RWPE2 (cell line): ENCODE measurements around the gene TBCB.

ENCODE experiments used
- ATAC-seq: fragments of 200-7000 bp; cut with Tn5 transposase; 3 replicates; pipeline ENCODE4 v1.9.1; 2021; ENCODE audit warnings: low read depth
- DNase-seq: peaks from one replicate; pipeline ENCODE4 v3.0.0-alpha.2; 2020; ENCODE audit warnings: low spot score
- H3K27ac ChIP-seq: fragments of 450-650 bp; 2 replicates; pipeline ENCODE4 v1.5.1; 2017; ENCODE audit warnings: mild to moderate bottlenecking; ENCODE audit not compliant: poor library complexity, severe bottlenecking
- H3K27me3 ChIP-seq: fragments of 250-450 bp; sonication (Bioruptor Pico); 2 replicates; pipeline ENCODE4 v1.5.1; 2021; ENCODE audit warnings: mild to moderate bottlenecking, moderate library complexity; ENCODE audit not compliant: insufficient read depth, poor library complexity, severe bottlenecking
- H3K36me3 ChIP-seq: fragments of 250-450 bp; sonication (Bioruptor Pico); 2 replicates; pipeline ENCODE4 v1.5.1; 2020; ENCODE audit warnings: low read depth, mild to moderate bottlenecking, moderate library complexity
- H3K4me1 ChIP-seq: fragments of 250-450 bp; sonication (Bioruptor Pico); 2 replicates; pipeline ENCODE4 v1.5.1; 2021; ENCODE audit warnings: mild to moderate bottlenecking, moderate library complexity; ENCODE audit not compliant: insufficient read depth, poor library complexity, severe bottlenecking
- H3K4me3 ChIP-seq: fragments of 250-450 bp; sonication (Bioruptor Pico); 2 replicates; pipeline ENCODE4 v1.5.1; 2021; ENCODE audit warnings: mild to moderate bottlenecking, moderate library complexity; ENCODE audit not compliant: severe bottlenecking
- H3K9me3 ChIP-seq: fragments of 250-450 bp; sonication (Bioruptor Pico); 2 replicates; pipeline ENCODE4 v1.5.1; 2021; ENCODE audit warnings: mild to moderate bottlenecking, moderate library complexity; ENCODE audit not compliant: severe bottlenecking
- CTCF ChIP-seq: fragments of 450-650 bp; IDR thresholded peaks from one replicate; pipeline ENCODE4 v1.5.1; 2017; ENCODE audit warnings: mild to moderate bottlenecking, moderate library complexity; ENCODE audit not compliant: poor library complexity, severe bottlenecking

Gene TBCB

GRCh38 chr19:36113894-36114720 is 1.2 kb upstream of the TBCB start:
- Histone ChIP-seq H3K4me3 (peak overlapping the region; percentile 63), H3K27me3 (no peaks in the 10 kb centered on the region), H3K36me3 (peaks cover 35% of the 10 kb centered on the region), H3K9me3 (no peaks in the 10 kb centered on the region), H3K4me1 (no peaks in the 10 kb centered on the region), H3K27ac (peak overlapping the region; percentile 66)
- no peak for ATAC-seq
- no peak for DNase-seq
- peak; percentile 17 for TF ChIP-seq CTCF

GRCh38 chr19:36114721-36115452 is 381 bp upstream of the TBCB start, which contains the start of gene POLR2I:
TSS of gene POLR2I (minus strand) at chr19:36114875. CDS start at chr19:36114856, 19 bp downstream.
- Histone ChIP-seq H3K27ac (peak within 1 kb of the TSS; percentile 66), H3K9me3 (no peaks in the 10 kb centered on the region), H3K36me3 (peaks cover 38% of the 10 kb centered on the region), H3K27me3 (no peaks in the 10 kb centered on the region), H3K4me1 (no peaks in the 10 kb centered on the region), H3K4me3 (peak within 1 kb of the TSS; percentile 63)
- TF ChIP-seq CTCF, result no peak
- DNase-seq, result peak; percentile 100
- peak; percentile 97 for ATAC-seq

GRCh38 chr19:36116344-36116637 is 1.0 kb downstream of the TBCB start:
- H3K36me3 ChIP-seq, result peaks cover 38% of the 10 kb centered on the region
- no peaks in the 10 kb centered on the region for H3K4me1 ChIP-seq
- DNase-seq, result no peak
- no peaks in the 10 kb centered on the region for H3K27me3 ChIP-seq
- peak overlapping the region; percentile 66 for H3K27ac ChIP-seq
- ATAC-seq, result no peak
- TF ChIP-seq CTCF, result no peak
- H3K9me3 ChIP-seq, result no peaks in the 10 kb centered on the region
- peak overlapping the region; percentile 63 for H3K4me3 ChIP-seq

DNA sequence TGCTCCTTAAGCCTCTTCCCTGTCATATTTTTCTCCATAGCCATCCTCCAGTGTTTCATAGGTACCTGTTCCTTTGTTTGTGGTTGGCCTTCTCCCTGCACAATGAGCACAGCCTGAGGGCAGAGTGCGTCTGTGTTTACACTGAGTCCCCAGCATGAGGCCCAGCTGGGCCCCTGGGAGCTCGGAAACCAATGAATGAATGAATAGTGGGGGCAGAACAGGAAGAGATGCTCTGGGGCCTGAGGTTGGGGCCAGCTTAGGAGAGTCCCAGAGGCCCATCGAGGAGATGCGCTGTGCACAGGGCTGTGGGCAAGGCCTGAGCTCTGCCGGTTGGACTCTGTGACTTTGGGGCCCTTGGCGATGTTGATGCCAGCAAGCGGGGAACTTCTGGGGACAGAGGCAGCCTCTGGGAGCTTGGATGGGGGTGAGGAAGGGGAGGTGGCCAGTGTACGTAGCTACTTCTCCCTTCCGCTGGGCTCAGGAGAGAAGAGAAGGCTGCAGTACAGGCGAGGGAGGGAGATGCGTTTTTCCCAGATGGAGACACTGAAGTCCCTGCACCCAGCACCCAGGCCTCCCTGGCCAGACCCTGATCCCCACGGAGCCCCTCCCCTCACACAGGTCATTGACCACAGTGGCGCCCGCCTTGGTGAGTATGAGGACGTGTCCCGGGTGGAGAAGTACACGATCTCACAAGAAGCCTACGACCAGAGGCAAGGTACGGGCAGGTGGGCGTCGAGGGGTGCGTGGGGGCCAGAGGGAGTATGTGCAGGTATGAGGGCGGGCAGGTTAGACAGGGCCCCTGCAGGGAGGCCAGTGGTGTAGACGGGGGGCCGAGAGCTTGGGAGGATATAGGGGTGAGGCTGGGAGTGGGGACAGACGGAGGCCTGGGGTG is 5.1 kb downstream of the TBCB start:
- ATAC-seq (no peak), DNase-seq (no peak)
- Histone ChIP-seq H3K27ac (no peak overlapping the region), H3K9me3 (no peaks in the 10 kb centered on the region), H3K27me3 (no peaks in the 10 kb centered on the region), H3K4me3 (no peak overlapping the region), H3K4me1 (no peaks in the 10 kb centered on the region), H3K36me3 (peaks cover 42% of the 10 kb centered on the region)
- TF ChIP-seq CTCF, result no peak
